GM12878 (cell line): ENCODE data around the gene PCDHGC5. TPM values are rescaled to one million over a fixed set of nuclear protein-coding genes. Genes with fewer than 3 reads are reported as not detected.

Source experiments
- EZH2 ChIP-seq: IDR thresholded peaks from 2 replicates; pipeline ENCODE4 v1.6.1; 2012; ENCODE audit warnings: low read depth, mild to moderate bottlenecking, control low read depth, inconsistent platforms, low read length, borderline replicate concordance; ENCODE audit not compliant: control insufficient read depth
- NR2C1 ChIP-seq: fragments of 450-650 bp; IDR thresholded peaks from 2 replicates; pipeline ENCODE4 v1.6.1; 2017; ENCODE audit warnings: antibody characterized with exemption, mild to moderate bottlenecking, moderate library complexity
- ZNF217 ChIP-seq: fragments of 450-650 bp; IDR thresholded peaks from 2 replicates; pipeline ENCODE4 v1.6.1; 2017; ENCODE audit warnings: antibody characterized with exemption, mild to moderate bottlenecking
- polyA plus RNA-seq, 11 experiments: library from polyadenylated mRNA; depleted of rRNA in 4 of 11; unstranded in 6 of 11; stranded (reverse) in 5 of 11; fragments of >200 nt; fragmentation: Nextera tagmentation in 4 of 11; fragmentation: Illumina TruSeq in 1 of 11; extraction: Ambion mirVana in 4 of 11; extraction: Trizol in 1 of 11; gene quantifications; 1 replicate in 1 of 11; 2 replicates in 10 of 11; pipeline versions ENCODE4 v1.2.1 to v1.2.3, GENCODE V29; 2011 to 2016; ENCODE audit warnings: inconsistent platforms in 2 of 11, missing spikeins in 2 of 11, low read depth in 1 of 11
- total RNA-seq, 4 experiments: library from RNA; depleted of rRNA in 3 of 4; stranded (reverse); fragments of >200 nt in 3 of 4; fragmentation: Illumina TruSeq in 1 of 4; extraction: Trizol in 1 of 4; gene quantifications; 2 replicates each; pipeline versions ENCODE4 v1.2.1 to v1.2.3, GENCODE V29; 2013 to 2021
- TF ChIP-seq, protein P1 (sequence below): IDR thresholded peaks from 2 replicates; pipeline ENCODE4 v1.6.1; 2012; ENCODE audit warnings: low read depth, low read length, improper control_type of control experiment
- TF ChIP-seq, protein P2 (sequence below): fragments of 450-650 bp; formaldehyde crosslinking; IDR thresholded peaks from 2 replicates; pipeline ENCODE4 v1.5.0; 2022; ENCODE audit warnings: mild to moderate bottlenecking, missing genetic modification characterization
- TF ChIP-seq, protein P3 (sequence below): fragments of 450-650 bp; IDR thresholded peaks from 2 replicates; pipeline ENCODE4 v1.6.1; 2017; ENCODE audit warnings: borderline replicate concordance

PCDHGC5 gene
- total and polyA plus RNA-seq, 10 of the 15 experiments (the other 5 are each of a cell fraction or from before 2014, with no cell fraction given): 0.05 to 0.87 (median 0.18) TPM; not detected in 2

DNA sequence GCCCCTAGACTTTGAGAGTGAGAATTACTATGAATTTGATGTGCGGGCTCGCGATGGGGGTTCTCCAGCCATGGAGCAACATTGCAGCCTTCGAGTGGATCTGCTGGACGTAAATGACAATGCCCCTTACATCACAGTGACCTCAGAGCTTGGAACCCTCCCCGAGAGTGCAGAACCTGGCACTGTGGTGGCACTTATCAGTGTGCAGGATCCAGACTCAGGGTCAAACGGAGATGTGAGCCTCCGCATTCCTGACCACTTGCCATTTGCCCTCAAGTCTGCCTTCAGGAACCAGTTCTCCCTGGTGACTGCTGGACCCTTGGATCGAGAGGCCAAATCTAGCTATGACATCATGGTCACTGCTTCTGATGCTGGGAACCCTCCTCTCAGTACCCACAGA, 2.8 kb upstream of the PCDHGC5 start (continued):
- TF ChIP-seq, protein P1, sequence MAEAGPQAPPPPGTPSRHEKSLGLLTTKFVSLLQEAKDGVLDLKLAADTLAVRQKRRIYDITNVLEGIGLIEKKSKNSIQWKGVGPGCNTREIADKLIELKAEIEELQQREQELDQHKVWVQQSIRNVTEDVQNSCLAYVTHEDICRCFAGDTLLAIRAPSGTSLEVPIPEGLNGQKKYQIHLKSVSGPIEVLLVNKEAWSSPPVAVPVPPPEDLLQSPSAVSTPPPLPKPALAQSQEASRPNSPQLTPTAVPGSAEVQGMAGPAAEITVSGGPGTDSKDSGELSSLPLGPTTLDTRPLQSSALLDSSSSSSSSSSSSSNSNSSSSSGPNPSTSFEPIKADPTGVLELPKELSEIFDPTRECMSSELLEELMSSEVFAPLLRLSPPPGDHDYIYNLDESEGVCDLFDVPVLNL: no peak
- TF ChIP-seq ZNF217: no peak
- TF ChIP-seq, protein P2, sequence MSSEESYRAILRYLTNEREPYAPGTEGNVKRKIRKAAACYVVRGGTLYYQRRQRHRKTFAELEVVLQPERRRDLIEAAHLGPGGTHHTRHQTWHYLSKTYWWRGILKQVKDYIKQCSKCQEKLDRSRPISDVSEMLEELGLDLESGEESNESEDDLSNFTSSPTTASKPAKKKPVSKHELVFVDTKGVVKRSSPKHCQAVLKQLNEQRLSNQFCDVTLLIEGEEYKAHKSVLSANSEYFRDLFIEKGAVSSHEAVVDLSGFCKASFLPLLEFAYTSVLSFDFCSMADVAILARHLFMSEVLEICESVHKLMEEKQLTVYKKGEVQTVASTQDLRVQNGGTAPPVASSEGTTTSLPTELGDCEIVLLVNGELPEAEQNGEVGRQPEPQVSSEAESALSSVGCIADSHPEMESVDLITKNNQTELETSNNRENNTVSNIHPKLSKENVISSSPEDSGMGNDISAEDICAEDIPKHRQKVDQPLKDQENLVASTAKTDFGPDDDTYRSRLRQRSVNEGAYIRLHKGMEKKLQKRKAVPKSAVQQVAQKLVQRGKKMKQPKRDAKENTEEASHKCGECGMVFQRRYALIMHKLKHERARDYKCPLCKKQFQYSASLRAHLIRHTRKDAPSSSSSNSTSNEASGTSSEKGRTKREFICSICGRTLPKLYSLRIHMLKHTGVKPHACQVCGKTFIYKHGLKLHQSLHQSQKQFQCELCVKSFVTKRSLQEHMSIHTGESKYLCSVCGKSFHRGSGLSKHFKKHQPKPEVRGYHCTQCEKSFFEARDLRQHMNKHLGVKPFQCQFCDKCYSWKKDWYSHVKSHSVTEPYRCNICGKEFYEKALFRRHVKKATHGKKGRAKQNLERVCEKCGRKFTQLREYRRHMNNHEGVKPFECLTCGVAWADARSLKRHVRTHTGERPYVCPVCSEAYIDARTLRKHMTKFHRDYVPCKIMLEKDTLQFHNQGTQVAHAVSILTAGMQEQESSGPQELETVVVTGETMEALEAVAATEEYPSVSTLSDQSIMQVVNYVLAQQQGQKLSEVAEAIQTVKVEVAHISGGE (CRISPR knock-in tag): no peak
- TF ChIP-seq, protein P3, sequence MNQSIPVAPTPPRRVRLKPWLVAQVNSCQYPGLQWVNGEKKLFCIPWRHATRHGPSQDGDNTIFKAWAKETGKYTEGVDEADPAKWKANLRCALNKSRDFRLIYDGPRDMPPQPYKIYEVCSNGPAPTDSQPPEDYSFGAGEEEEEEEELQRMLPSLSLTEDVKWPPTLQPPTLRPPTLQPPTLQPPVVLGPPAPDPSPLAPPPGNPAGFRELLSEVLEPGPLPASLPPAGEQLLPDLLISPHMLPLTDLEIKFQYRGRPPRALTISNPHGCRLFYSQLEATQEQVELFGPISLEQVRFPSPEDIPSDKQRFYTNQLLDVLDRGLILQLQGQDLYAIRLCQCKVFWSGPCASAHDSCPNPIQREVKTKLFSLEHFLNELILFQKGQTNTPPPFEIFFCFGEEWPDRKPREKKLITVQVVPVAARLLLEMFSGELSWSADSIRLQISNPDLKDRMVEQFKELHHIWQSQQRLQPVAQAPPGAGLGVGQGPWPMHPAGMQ: no peak
- TF ChIP-seq EZH2: no peak
- no peak for TF ChIP-seq NR2C1
- TF ChIP-seq, all 136 proteins: peak for 0
